Naive thymus-derived CD8-positive, alpha-beta T cell (primary cell): ENCODE results near the gene HIBCH. TPM values are rescaled to one million over a fixed set of nuclear protein-coding genes. Genes with fewer than 3 reads are reported as not detected.
"Not testable (repeated sequence)": the region's sequence is repeated elsewhere in the genome, so short reads cannot be mapped to it uniquely, and the experiment has no call there.

Source experiments
- ATAC-seq, 2 donors: fragments of 150-1000 bp; cut with Tn5 transposase in 1 of 2; sonication (Bioruptor Pico), chemical (Tn5 transposase) in 1 of 2; 1 replicate in 1 of 2; 2 replicates in 1 of 2; pipeline ENCODE4 v1.10.0; 2021; ENCODE audit warnings: mild to moderate bottlenecking in 2 of 2, moderate library complexity in 2 of 2
- POLR2A ChIA-PET: fragments of 350-600 bp; sonication (Branson Sonifier 250); formaldehyde crosslinking; loops from one replicate; lab custom pipeline; 2021; ENCODE audit warnings: antibody characterized with exemption; lab: Charles Lee
- DNase-seq, 10 donors: peaks; one replicate each; pipeline versions ENCODE4 v3.0.0 to v3.0.0-alpha.2; 2020 to 2022
- H3K27ac Mint-ChIP-seq, 10 donors: one replicate each; pipeline ENCODE4 v1.8.0; 2020 to 2022; ENCODE audit warnings: mild to moderate bottlenecking in 10 of 10, mixed read lengths in 10 of 10, moderate library complexity in 4 of 10, inconsistent platforms in 1 of 10
- H3K27me3 Mint-ChIP-seq, 5 donors: one replicate each; pipeline ENCODE4 v1.8.0; 2021 to 2022; ENCODE audit warnings: mixed read lengths in 5 of 5
- H3K36me3 Mint-ChIP-seq, 3 donors: one replicate each; pipeline ENCODE4 v1.8.0; 2020 to 2022; ENCODE audit warnings: mixed read lengths in 3 of 3, mild to moderate bottlenecking in 2 of 3, inconsistent platforms in 1 of 3
- H3K4me1 Mint-ChIP-seq, 4 donors: one replicate each; pipeline ENCODE4 v1.8.0; 2021 to 2022; ENCODE audit warnings: mixed read lengths in 4 of 4
- H3K4me3 Mint-ChIP-seq, 10 donors: one replicate each; pipeline ENCODE4 v1.8.0; 2020 to 2022; ENCODE audit warnings: mild to moderate bottlenecking in 10 of 10, mixed read lengths in 10 of 10, moderate library complexity in 6 of 10, inconsistent platforms in 1 of 10
- H3K9me3 Mint-ChIP-seq, 9 donors: one replicate each; pipeline ENCODE4 v1.8.0; 2020 to 2022; ENCODE audit warnings: mixed read lengths in 9 of 9, mild to moderate bottlenecking in 3 of 9, inconsistent platforms in 1 of 9, moderate library complexity in 1 of 9
- polyA plus RNA-seq, 3 donors: library from polyadenylated mRNA; unstranded; fragments of 300-500 nt; fragmentation: Illumina TruSeq; gene quantifications; one replicate each; pipeline ENCODE4 v1.2.3, GENCODE V29; 2021
- total RNA-seq, 8 experiments: library from RNA in 2 of 8; stranded (reverse) in 2 of 8; gene quantifications; one replicate each; pipeline ENCODE4 v1.2.3 and lab custom pipeline; 2021 to 2026

Gene HIBCH
- total and polyA plus RNA-seq, 5 experiments from 2014 or later = 18.0 to 24.5 (median 19.5) TPM

- POLR2A ChIA-PET = no interaction called here
Observed at GRCh38 chr2:190177249-190178040, 142.2 kb downstream of the HIBCH start.

GRCh38 chr2:190173392-190173791 is 146.2 kb downstream of the HIBCH start:
- DNase-seq (no peak), ATAC-seq (no peak)
- peaks cover 0 to 25% (median 9%) of the 10 kb centered on the region in 3 donors for H3K36me3 Mint-ChIP-seq
- POLR2A ChIA-PET = no interaction called here
- peak overlapping the region in 1 of 10 donors; percentile 54 for H3K27ac Mint-ChIP-seq
- no peaks in the 10 kb centered on the region for H3K4me1 Mint-ChIP-seq
- H3K4me3 Mint-ChIP-seq = no peak overlapping the region
- H3K27me3 Mint-ChIP-seq = peaks cover 8 to 49% (median 33%) of the 10 kb centered on the region in 5 donors
- H3K9me3 Mint-ChIP-seq = peaks cover 0 to 23% (median 13%) of the 10 kb centered on the region in 9 donors

More at GRCh38 chr2:190177249-190178040, 142.2 kb downstream of the HIBCH start:
- no peak overlapping the region for H3K27ac Mint-ChIP-seq
- H3K4me1 Mint-ChIP-seq = peaks cover 2 to 19% (median 13%) of the 10 kb centered on the region in 4 donors
- peaks cover 0 to 14% (median 9%) of the 10 kb centered on the region in 9 donors for H3K9me3 Mint-ChIP-seq
- H3K36me3 Mint-ChIP-seq = peaks cover 0 to 22% (median 8%) of the 10 kb centered on the region in 3 donors
- no peak overlapping the region for H3K4me3 Mint-ChIP-seq
- peaks cover 12 to 62% (median 49%) of the 10 kb centered on the region in 5 donors for H3K27me3 Mint-ChIP-seq
- ATAC-seq (no peak), DNase-seq (no peak)

GRCh38 chr2:190170673-190171072 is 149.0 kb downstream of the HIBCH start:
- peaks cover 0 to 42% (median 20%) of the 10 kb centered on the region in 9 donors for H3K9me3 Mint-ChIP-seq
- ATAC-seq (no peak), DNase-seq (no peak)
- POLR2A ChIA-PET = no interaction called here
- peaks cover 0 to 24% (median 9%) of the 10 kb centered on the region in 3 donors for H3K36me3 Mint-ChIP-seq
- H3K27me3 Mint-ChIP-seq = peaks cover 3 to 23% (median 12%) of the 10 kb centered on the region in 5 donors
- no peak overlapping the region for H3K4me3 Mint-ChIP-seq
- H3K27ac Mint-ChIP-seq = no peak overlapping the region
- H3K4me1 Mint-ChIP-seq = no peaks in the 10 kb centered on the region

- Mint-ChIP-seq H3K36me3 (peaks cover 0 to 28% (median 12%) of the 10 kb centered on the region in 3 donors), H3K4me3 (no peak overlapping the region), H3K4me1 (no peaks in the 10 kb centered on the region), H3K27ac (no peak overlapping the region), H3K9me3 (peaks cover 3 to 48% (median 23%) of the 10 kb centered on the region in 9 donors), H3K27me3 (peaks cover 1 to 12% (median 7%) of the 10 kb centered on the region in 5 donors)
- DNase-seq (no peak), ATAC-seq (no peak)
- POLR2A ChIA-PET = no interaction called here
Observed at GRCh38 chr2:190169221-190170072, 150.2 kb downstream of the HIBCH start.

- no peak overlapping the region for H3K4me3 Mint-ChIP-seq
- H3K27ac Mint-ChIP-seq = no peak overlapping the region
- POLR2A ChIA-PET = no interaction called here
- H3K9me3 Mint-ChIP-seq = peaks cover 0 to 34% (median 15%) of the 10 kb centered on the region in 9 donors
- peaks cover 0 to 3% (median 0%) of the 10 kb centered on the region in 5 donors for H3K27me3 Mint-ChIP-seq
- DNase-seq (no peak), ATAC-seq (no peak)
- H3K4me1 Mint-ChIP-seq = no peaks in the 10 kb centered on the region
- H3K36me3 Mint-ChIP-seq = peaks cover 0 to 18% (median 7%) of the 10 kb centered on the region in 3 donors
Observed at GRCh38 chr2:190167702-190168101, 151.9 kb downstream of the HIBCH start.

- POLR2A ChIA-PET = no interaction called here
- DNase-seq (no peak), ATAC-seq (no peak)
- H3K27ac Mint-ChIP-seq = no peak overlapping the region
- H3K4me1 Mint-ChIP-seq = no peaks in the 10 kb centered on the region
- H3K36me3 Mint-ChIP-seq = peaks cover 0 to 18% (median 7%) of the 10 kb centered on the region in 3 donors
- H3K9me3 Mint-ChIP-seq = peaks cover 0 to 34% (median 15%) of the 10 kb centered on the region in 9 donors
- no peak overlapping the region for H3K4me3 Mint-ChIP-seq
- no peaks in the 10 kb centered on the region for H3K27me3 Mint-ChIP-seq
Observed at GRCh38 chr2:190165491-190165890, 154.1 kb downstream of the HIBCH start.

- POLR2A ChIA-PET = no interaction called here
- no peak overlapping the region for H3K27ac Mint-ChIP-seq
- no peak for ATAC-seq
- peaks cover 0 to 6% (median 5%) of the 10 kb centered on the region in 3 donors for H3K36me3 Mint-ChIP-seq
- H3K4me1 Mint-ChIP-seq = no peaks in the 10 kb centered on the region
- H3K4me3 Mint-ChIP-seq = no peak overlapping the region
- no peak for DNase-seq
- H3K27me3 Mint-ChIP-seq = peaks cover 0 to 4% (median 0%) of the 10 kb centered on the region in 5 donors
- H3K9me3 Mint-ChIP-seq = peaks cover 0 to 20% (median 7%) of the 10 kb centered on the region in 9 donors
Observed at GRCh38 chr2:190162851-190163250, 156.8 kb downstream of the HIBCH start.

- no peaks in the 10 kb centered on the region for H3K4me1 Mint-ChIP-seq
- peaks cover 0 to 4% (median 0%) of the 10 kb centered on the region in 5 donors for H3K27me3 Mint-ChIP-seq
- POLR2A ChIA-PET = no interaction called here
- no peak for DNase-seq
- H3K36me3 Mint-ChIP-seq = peaks cover 0 to 3% (median 0%) of the 10 kb centered on the region in 3 donors
- ATAC-seq = no peak
- H3K9me3 Mint-ChIP-seq = peaks cover 0 to 3% (median 0%) of the 10 kb centered on the region in 9 donors
- no peak overlapping the region for H3K27ac Mint-ChIP-seq
- H3K4me3 Mint-ChIP-seq = no peak overlapping the region
Observed at GRCh38 chr2:190159453-190159852, 160.2 kb downstream of the HIBCH start.

GRCh38 chr2:190158798-190159434 is 160.7 kb downstream of the HIBCH start:
- no peaks in the 10 kb centered on the region for H3K4me1 Mint-ChIP-seq
- no peak overlapping the region for H3K27ac Mint-ChIP-seq
- peaks cover 0 to under 1% (median 0%) of the 10 kb centered on the region in 9 donors for H3K9me3 Mint-ChIP-seq
- H3K36me3 Mint-ChIP-seq = peaks cover 0 to 1% (median 0%) of the 10 kb centered on the region in 3 donors
- POLR2A ChIA-PET = no interaction called here
- peaks cover 0 to 4% (median 0%) of the 10 kb centered on the region in 5 donors for H3K27me3 Mint-ChIP-seq
- no peak overlapping the region for H3K4me3 Mint-ChIP-seq
- ATAC-seq (no peak), DNase-seq (no peak)

- POLR2A ChIA-PET, H3K36me3 Mint-ChIP-seq, H3K9me3 Mint-ChIP-seq, H3K4me3 Mint-ChIP-seq, ATAC-seq, DNase-seq, H3K27ac Mint-ChIP-seq, H3K4me1 Mint-ChIP-seq, H3K27me3 Mint-ChIP-seq: not testable (repeated sequence)
Observed at GRCh38 chr2:190157613-190158528, 161.8 kb downstream of the HIBCH start.

- Mint-ChIP-seq H3K4me3 (no peak overlapping the region), H3K4me1 (no peaks in the 10 kb centered on the region), H3K27ac (no peak overlapping the region), H3K27me3 (peaks cover 0 to 4% (median 0%) of the 10 kb centered on the region in 5 donors), H3K9me3 (peaks cover 0 to 6% (median 0%) of the 10 kb centered on the region in 9 donors), H3K36me3 (peaks cover 0 to 6% (median 4%) of the 10 kb centered on the region in 3 donors)
- ATAC-seq (no peak), DNase-seq (no peak)
- POLR2A ChIA-PET = no interaction called here
Observed at GRCh38 chr2:190156530-190157212, 163.0 kb downstream of the HIBCH start.
